MM.1S (cell line): ENCODE results near the gene CEACAM5.

Source experiments
- DNase-seq: peaks from one replicate; pipeline ENCODE4 v3.0.0-alpha.2; 2015
- H2AFZ ChIP-seq: fragments of 300-600 bp; sonication (generic); 2 replicates; pipeline ENCODE4 v1.6.0; 2016; ENCODE audit warnings: antibody characterized with exemption, low read length
- H3F3A ChIP-seq: fragments of 300-600 bp; sonication (generic); 2 replicates; pipeline ENCODE4 v1.6.1; 2016; ENCODE audit warnings: mild to moderate bottlenecking, antibody characterized with exemption, low read length, moderate library complexity, mixed read lengths; ENCODE audit not compliant: insufficient read depth
- H3K27ac ChIP-seq: fragments of 300-600 bp; sonication (generic); 2 replicates; pipeline ENCODE4 v1.5.1; 2016; ENCODE audit warnings: mild to moderate bottlenecking, low read length
- H3K27me3 ChIP-seq: fragments of 300-600 bp; sonication (generic); replicated peaks from 2 replicates; pipeline ENCODE4 v1.6.0; 2016; ENCODE audit warnings: low read length; ENCODE audit not compliant: insufficient read depth
- H3K36me3 ChIP-seq: fragments of 300-600 bp; sonication (generic); replicated peaks from 2 replicates; pipeline ENCODE4 v1.6.1; 2016; ENCODE audit warnings: mild to moderate bottlenecking, low read length, mixed read lengths; ENCODE audit not compliant: insufficient read depth
- H3K4me1 ChIP-seq: fragments of 300-600 bp; sonication (generic); 2 replicates; pipeline ENCODE4 v1.6.1; 2016; ENCODE audit warnings: low read length, mixed read lengths
- H3K4me2 ChIP-seq: fragments of 300-600 bp; sonication (generic); 2 replicates; pipeline ENCODE4 v1.6.0; 2016; ENCODE audit warnings: low read depth, low read length
- H3K4me3 ChIP-seq: fragments of 300-600 bp; sonication (generic); 2 replicates; pipeline ENCODE4 v1.5.1; 2016; ENCODE audit warnings: low read length, mixed read lengths
- H3K79me2 ChIP-seq: fragments of 300-600 bp; sonication (generic); 2 replicates; pipeline ENCODE4 v1.6.1; 2016; ENCODE audit warnings: mixed run types, low read length, mixed read lengths
- H3K9ac ChIP-seq: fragments of 300-600 bp; sonication (generic); 2 replicates; pipeline ENCODE4 v1.6.1; 2016; ENCODE audit warnings: low read length, mixed read lengths
- H3K9me2 ChIP-seq: fragments of 300-600 bp; sonication (generic); replicated peaks from 2 replicates; pipeline ENCODE4 v1.6.1; 2016; ENCODE audit warnings: mild to moderate bottlenecking, low read length, mixed read lengths; ENCODE audit not compliant: insufficient read depth
- H3K9me3 ChIP-seq: fragments of 300-600 bp; sonication (generic); replicated peaks from 2 replicates; pipeline ENCODE4 v1.6.1; 2016; ENCODE audit warnings: mild to moderate bottlenecking, low read length, mixed read lengths; ENCODE audit not compliant: insufficient read depth
- H4K20me1 ChIP-seq: fragments of 300-600 bp; sonication (generic); 2 replicates; pipeline ENCODE4 v1.6.1; 2016; ENCODE audit warnings: mild to moderate bottlenecking, low read length, moderate library complexity, mixed read lengths; ENCODE audit not compliant: insufficient read depth
- EZH2 ChIP-seq: fragments of 300-600 bp; sonication (generic); optimal IDR thresholded peaks from 2 replicates; pipeline ENCODE3; 2017; ENCODE audit warnings: low read depth, mild to moderate bottlenecking, antibody characterized with exemption, low read length, mixed read lengths
- EZH2phosphoT487 ChIP-seq: fragments of 300-600 bp; sonication (generic); IDR thresholded peaks from 2 replicates; pipeline ENCODE4 v1.6.1; 2018; ENCODE audit warnings: antibody characterized with exemption, low read length
- TF ChIP-seq, protein P1 (sequence below): fragments of 300-600 bp; sonication (generic); IDR thresholded peaks from 2 replicates; pipeline ENCODE4 v1.5.1; 2016; ENCODE audit warnings: antibody characterized with exemption, low read length, mixed read lengths

The CEACAM5 gene

DNA sequence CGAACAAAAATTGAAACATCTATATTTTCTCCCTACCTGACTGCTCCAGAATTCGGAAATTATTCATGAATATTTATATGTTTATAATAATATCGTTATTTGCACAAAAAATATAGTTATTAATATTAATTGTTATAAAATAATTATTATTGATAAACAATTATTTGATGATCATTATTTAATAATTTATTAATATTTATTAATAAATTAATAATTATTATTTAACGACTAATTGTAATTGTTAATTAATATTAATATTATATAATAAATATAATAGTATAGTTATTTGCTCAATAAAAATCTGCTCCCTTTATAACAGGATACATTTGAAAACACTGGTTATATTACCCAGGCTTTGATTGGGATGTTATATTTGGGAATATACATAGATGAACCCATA, 61.2 kb downstream of the CEACAM5 start:
- no peaks in the 10 kb centered on the region for H3K36me3 ChIP-seq
- no peak overlapping the region for H3K4me3 ChIP-seq
- no peaks in the 10 kb centered on the region for H3K4me1 ChIP-seq
- H3K9me3 ChIP-seq: no peaks in the 10 kb centered on the region
- no peaks in the 10 kb centered on the region for H4K20me1 ChIP-seq
- no peak overlapping the region for H3K4me2 ChIP-seq
- H3K9me2 ChIP-seq: no peaks in the 10 kb centered on the region
- H3F3A ChIP-seq: no peaks in the 10 kb centered on the region
- no peak for DNase-seq
- no peak overlapping the region for H3K9ac ChIP-seq
- TF ChIP-seq EZH2 (no peak), EZH2phosphoT487 (no peak)
- TF ChIP-seq, protein P1, sequence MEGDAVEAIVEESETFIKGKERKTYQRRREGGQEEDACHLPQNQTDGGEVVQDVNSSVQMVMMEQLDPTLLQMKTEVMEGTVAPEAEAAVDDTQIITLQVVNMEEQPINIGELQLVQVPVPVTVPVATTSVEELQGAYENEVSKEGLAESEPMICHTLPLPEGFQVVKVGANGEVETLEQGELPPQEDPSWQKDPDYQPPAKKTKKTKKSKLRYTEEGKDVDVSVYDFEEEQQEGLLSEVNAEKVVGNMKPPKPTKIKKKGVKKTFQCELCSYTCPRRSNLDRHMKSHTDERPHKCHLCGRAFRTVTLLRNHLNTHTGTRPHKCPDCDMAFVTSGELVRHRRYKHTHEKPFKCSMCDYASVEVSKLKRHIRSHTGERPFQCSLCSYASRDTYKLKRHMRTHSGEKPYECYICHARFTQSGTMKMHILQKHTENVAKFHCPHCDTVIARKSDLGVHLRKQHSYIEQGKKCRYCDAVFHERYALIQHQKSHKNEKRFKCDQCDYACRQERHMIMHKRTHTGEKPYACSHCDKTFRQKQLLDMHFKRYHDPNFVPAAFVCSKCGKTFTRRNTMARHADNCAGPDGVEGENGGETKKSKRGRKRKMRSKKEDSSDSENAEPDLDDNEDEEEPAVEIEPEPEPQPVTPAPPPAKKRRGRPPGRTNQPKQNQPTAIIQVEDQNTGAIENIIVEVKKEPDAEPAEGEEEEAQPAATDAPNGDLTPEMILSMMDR: no peak
- H3K27ac ChIP-seq: no peak overlapping the region
- no peak overlapping the region for H2AFZ ChIP-seq
- peaks cover 89% of the 10 kb centered on the region for H3K27me3 ChIP-seq
- H3K79me2 ChIP-seq: no peaks in the 10 kb centered on the region

DNA sequence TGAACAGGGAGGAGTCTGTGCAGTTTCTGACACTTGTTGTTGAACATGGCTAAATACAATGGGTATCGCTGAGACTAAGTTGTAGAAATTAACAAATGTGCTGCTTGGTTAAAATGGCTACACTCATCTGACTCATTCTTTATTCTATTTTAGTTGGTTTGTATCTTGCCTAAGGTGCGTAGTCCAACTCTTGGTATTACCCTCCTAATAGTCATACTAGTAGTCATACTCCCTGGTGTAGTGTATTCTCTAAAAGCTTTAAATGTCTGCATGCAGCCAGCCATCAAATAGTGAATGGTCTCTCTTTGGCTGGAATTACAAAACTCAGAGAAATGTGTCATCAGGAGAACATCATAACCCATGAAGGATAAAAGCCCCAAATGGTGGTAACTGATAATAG, 63.0 kb downstream of the CEACAM5 start:
- Histone ChIP-seq H3F3A (no peaks in the 10 kb centered on the region), H3K4me3 (no peak overlapping the region), H3K9me2 (no peaks in the 10 kb centered on the region), H3K4me2 (no peak overlapping the region), H3K27me3 (peaks cover 85% of the 10 kb centered on the region), H3K36me3 (no peaks in the 10 kb centered on the region), H2AFZ (no peak overlapping the region), H3K27ac (no peak overlapping the region), H4K20me1 (no peaks in the 10 kb centered on the region), H3K79me2 (no peaks in the 10 kb centered on the region), H3K4me1 (no peaks in the 10 kb centered on the region), H3K9me3 (no peaks in the 10 kb centered on the region), H3K9ac (no peak overlapping the region)
- no peak for TF ChIP-seq EZH2phosphoT487
- no peak for TF ChIP-seq EZH2
- TF ChIP-seq, protein P1: no peak
- no peak for DNase-seq

DNA sequence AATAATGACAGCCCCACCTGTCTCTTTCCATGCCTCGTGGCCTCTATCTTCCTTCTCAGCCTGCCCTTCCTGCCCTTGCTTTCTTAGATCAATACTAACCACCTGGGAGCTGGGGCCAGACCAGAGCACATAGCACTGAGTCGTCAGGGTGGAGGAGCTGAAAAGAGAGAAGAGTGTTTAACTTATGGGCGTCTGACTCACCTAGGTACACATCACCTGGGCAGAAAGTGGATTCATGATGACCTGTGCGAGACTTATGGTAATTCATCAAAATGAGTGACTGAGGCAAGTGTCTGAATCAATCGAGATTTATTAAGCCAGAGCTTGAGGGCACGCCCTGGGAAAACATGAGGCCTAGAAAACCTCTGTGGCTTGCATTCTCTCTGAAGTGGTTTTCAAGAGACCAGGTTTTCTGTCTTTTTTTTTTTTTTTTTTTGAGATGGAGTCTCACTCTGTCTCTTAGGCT, 66.1 kb downstream of the CEACAM5 start:
- Histone ChIP-seq H4K20me1 (no peaks in the 10 kb centered on the region), H3K27me3 (peaks cover 91% of the 10 kb centered on the region), H3F3A (no peaks in the 10 kb centered on the region), H3K4me2 (no peak overlapping the region), H3K4me3 (no peak overlapping the region), H3K27ac (no peak overlapping the region), H3K9ac (no peak overlapping the region), H3K36me3 (no peaks in the 10 kb centered on the region), H3K9me3 (no peaks in the 10 kb centered on the region), H3K9me2 (no peaks in the 10 kb centered on the region), H3K79me2 (no peaks in the 10 kb centered on the region), H2AFZ (no peak overlapping the region), H3K4me1 (no peaks in the 10 kb centered on the region)
- no peak for TF ChIP-seq EZH2
- TF ChIP-seq, protein P1: no peak
- TF ChIP-seq EZH2phosphoT487: no peak
- DNase-seq: peak; percentile 23
